Motor neuron (in vitro differentiated cells): ENCODE measurements around the gene OR5V1. TPM values are rescaled to one million over a fixed set of nuclear protein-coding genes. Genes with fewer than 3 reads are reported as not detected.
"Not testable (repeated sequence)": the region's sequence is repeated elsewhere in the genome, so short reads cannot be mapped to it uniquely, and the experiment has no call there.

Experiments
- ATAC-seq, 8 experiments: fragments of 200-7000 bp; cut with Tn5 transposase; replicated peaks in 6 of 8; 2 replicates each; pipeline ENCODE4 v1.8.0; 2021; ENCODE audit warnings: mild to moderate bottlenecking in 8 of 8, moderate library complexity in 8 of 8
- H3K27ac ChIP-seq, 2 donors: fragments of 250-450 bp; sonication (Bioruptor Pico); 2 replicates each; pipeline ENCODE4 v1.9.0; 2021; ENCODE audit warnings: antibody characterized with exemption in 2 of 2, mild to moderate bottlenecking in 2 of 2, moderate library complexity in 1 of 2
- H3K4me1 ChIP-seq, 2 donors: fragments of 250-450 bp; sonication (Bioruptor Pico); replicated peaks in 1 of 2; 2 replicates each; pipeline ENCODE4 v1.6.1; 2021; ENCODE audit warnings: antibody characterized with exemption in 2 of 2, mild to moderate bottlenecking in 2 of 2, moderate library complexity in 1 of 2
- H3K4me3 ChIP-seq, 5 donors: fragments of 250-450 bp; sonication (Bioruptor Pico); 2 replicates each; pipeline ENCODE4 v1.9.0; 2021; ENCODE audit warnings: antibody characterized with exemption in 5 of 5, mild to moderate bottlenecking in 5 of 5, moderate library complexity in 4 of 5
- WGBS, 10 experiments: fragments of 450-650 bp; shearing (Covaris generic); methylation state at CpG; one replicate each; pipeline ENCODE4 v1.0.0; 2022; 5-methylcytosine and 5-hydroxymethylcytosine counted together
- in situ Hi-C, 9 experiments: fragments of 400-800 bp; cut with MboI; loops; one replicate each; pipeline ENCODE4 v1.15.0; 2021; ENCODE audit warnings: low sequenced_read_pairs in 9 of 9, low pct_unique_long_range_greater_than_20kb in 2 of 9; ENCODE audit not compliant: unreplicated experiment in 9 of 9
- total RNA-seq, 8 experiments: library from RNA; unstranded; fragments of 300-600 nt; gene quantifications; 2 replicates each; pipeline versions ENCODE4 v1.2.3 to v1.2.4, GENCODE V29; 2022

The OR5V1 gene
- under 1 TPM in 4 of 8 experiments, not detected in 4; 0.09 to 0.40 (median 0.27) TPM for total RNA-seq

- Histone ChIP-seq H3K4me3 (no peak within 1 kb of the TSS), H3K27ac (no peak within 1 kb of the TSS), H3K4me1 (no peaks in the 10 kb centered on the region)
- 20 to 83% (median 50%) methylated on average over 1 to 3 of the region's 3 CpGs; no CpG with 5 or more reads in 7 of the 10 experiments for WGBS, 10 experiments
- in situ Hi-C loops, result no loop called here
- no peak for ATAC-seq
These were observed at the start of gene OR5V1 for GRCh38 chr6:29368765-29369164. Gene OR5V1 (minus strand): TSS chr6:29368865. CDS start chr6:29356195, 12,670 bp downstream.

GRCh38 chr6:29414588-29414987 is 45.9 kb upstream of the OR5V1 start, which contains the start of gene OR12D1:
Gene OR12D1 (plus strand): TSS chr6:29414928.
- no peak within 1 kb of the TSS for H3K27ac ChIP-seq
- H3K4me3 ChIP-seq, result no peak within 1 kb of the TSS
- in situ Hi-C loops, result no loop called here
- no peaks in the 10 kb centered on the region for H3K4me1 ChIP-seq
- ATAC-seq, result no peak

DNA sequence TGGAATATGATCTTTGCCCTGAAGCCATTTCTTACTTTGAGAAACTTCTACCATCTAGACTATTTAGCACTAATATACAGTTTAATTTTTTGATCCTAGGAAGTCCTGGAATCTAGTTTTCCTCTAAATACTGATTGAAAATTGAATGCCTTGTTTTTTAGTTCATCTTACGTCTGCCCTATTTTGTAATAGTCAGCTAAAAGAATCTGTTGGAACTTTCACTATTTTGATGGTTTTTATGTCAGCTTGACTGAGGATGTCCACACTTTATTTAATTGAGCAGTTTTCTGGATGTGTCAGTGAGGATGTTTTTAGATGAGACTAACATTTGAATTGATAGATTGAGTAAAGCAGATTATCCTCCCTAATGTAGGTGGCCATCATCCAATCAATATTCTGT is 35.1 kb upstream of the OR5V1 start:
- in situ Hi-C loops, result no loop called here
- Histone ChIP-seq H3K4me1 (no peaks in the 10 kb centered on the region), H3K27ac (no peak overlapping the region), H3K4me3 (no peak overlapping the region)
- no peak for ATAC-seq
- WGBS, 10 experiments, result 0 to 93% (median 15%) methylated on average over 1 of the region's 1 CpG; no CpG with 5 or more reads in 2 of the 10 experiments

GRCh38 chr6:29399525-29399924 is 30.9 kb upstream of the OR5V1 start:
- no peak for ATAC-seq
- H3K27ac ChIP-seq, result no peak overlapping the region
- in situ Hi-C loops, result no loop called here
- 0 to 83% (median 44%) methylated on average over 1 to 2 of the region's 2 CpGs; no CpG with 5 or more reads in 1 of the 10 experiments for WGBS, 10 experiments
- H3K4me1 ChIP-seq, result no peaks in the 10 kb centered on the region
- H3K4me3 ChIP-seq, result no peak overlapping the region

GRCh38 chr6:29395331-29395730 is 26.7 kb upstream of the OR5V1 start, which contains the start of gene OR12D2:
Gene OR12D2 (plus strand): TSS chr6:29395631. CDS start chr6:29396700, 1,069 bp downstream.
- ATAC-seq, result no peak
- no peaks in the 10 kb centered on the region for H3K4me1 ChIP-seq
- no peak within 1 kb of the TSS for H3K4me3 ChIP-seq
- in situ Hi-C loops, result no loop called here
- H3K27ac ChIP-seq, result no peak within 1 kb of the TSS

GRCh38 chr6:29388533-29388932 is 19.9 kb upstream of the OR5V1 start:
- H3K4me1 ChIP-seq, result no peaks in the 10 kb centered on the region
- no peak for ATAC-seq
- H3K27ac ChIP-seq, result no peak overlapping the region
- H3K4me3 ChIP-seq, result no peak overlapping the region
- 0 to 100% (median 53%) methylated on average over 2 to 4 of the region's 4 CpGs for WGBS, 10 experiments
- in situ Hi-C loops, result no loop called here

DNA sequence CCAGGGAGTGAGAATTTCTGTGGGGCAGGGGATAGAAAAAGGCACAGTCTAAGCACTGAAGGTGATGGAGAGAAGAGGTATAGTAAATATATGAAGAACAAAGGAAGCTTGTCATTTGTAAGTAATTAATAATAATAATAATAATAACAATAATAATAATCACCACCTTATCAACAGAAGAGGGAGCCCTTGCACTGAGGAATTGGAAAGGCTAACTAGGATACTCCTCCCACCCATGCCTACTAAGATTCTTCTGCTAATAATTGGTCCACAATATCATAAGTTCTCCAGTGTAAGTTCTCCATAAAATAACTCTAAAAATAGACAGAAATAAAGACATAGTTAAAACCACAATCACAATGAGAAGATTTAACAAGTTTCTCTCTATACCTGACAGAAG is 7.3 kb upstream of the OR5V1 start:
- Histone ChIP-seq H3K27ac (no peak overlapping the region), H3K4me1 (no peaks in the 10 kb centered on the region), H3K4me3 (no peak overlapping the region)
- no peak for ATAC-seq
- in situ Hi-C loops, result no loop called here

DNA sequence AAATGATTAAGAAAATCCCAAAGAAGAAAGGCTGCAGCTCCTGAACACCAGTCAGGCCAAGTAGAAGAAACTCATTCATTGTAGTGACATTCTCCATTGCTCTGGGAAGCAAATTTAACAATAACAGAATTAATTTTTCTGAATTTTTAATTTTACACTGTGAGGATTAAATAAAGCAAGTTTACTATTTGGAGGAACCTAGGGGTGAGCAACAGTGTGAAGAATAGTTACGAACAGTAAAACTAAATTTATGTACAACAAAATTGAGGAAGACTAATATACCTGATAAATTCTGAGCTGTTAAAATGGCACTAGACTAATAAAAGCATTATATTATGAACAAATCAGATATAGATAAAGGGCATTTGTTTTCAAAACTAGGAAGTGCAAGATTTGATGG is 6.5 kb upstream of the OR5V1 start, which contains the start of gene OR12D3:
Gene OR12D3, minus strand, starts transcription at position 101 of the 400 bp plus-strand sequence. Its CDS starts 4 bp downstream, at position 97.
- Histone ChIP-seq H3K27ac (no peak within 1 kb of the TSS), H3K4me1 (no peaks in the 10 kb centered on the region), H3K4me3 (no peak within 1 kb of the TSS)
- in situ Hi-C loops, result no loop called here
- ATAC-seq, result no peak
- 25 to 100% (median 80%) methylated on average over 1 of the region's 1 CpG; no CpG with 5 or more reads in 1 of the 10 experiments for WGBS, 10 experiments

GRCh38 chr6:29355603-29356002 is 13.1 kb downstream of the OR5V1 start:
- Histone ChIP-seq H3K27ac (no peak overlapping the region), H3K4me1 (no peaks in the 10 kb centered on the region), H3K4me3 (no peak overlapping the region)
- no peak for ATAC-seq
- in situ Hi-C loops, result no loop called here
- 0 to 57% (median 17%) methylated on average over 1 of the region's 1 CpG; no CpG with 5 or more reads in 5 of the 10 experiments for WGBS, 10 experiments

- no peak for ATAC-seq
- in situ Hi-C loops, result no loop called here
- Histone ChIP-seq H3K4me3 (no peak overlapping the region), H3K4me1 (no peaks in the 10 kb centered on the region), H3K27ac (no peak overlapping the region)
These were observed 13.7 kb downstream of the OR5V1 start for GRCh38 chr6:29354980-29355379.

DNA sequence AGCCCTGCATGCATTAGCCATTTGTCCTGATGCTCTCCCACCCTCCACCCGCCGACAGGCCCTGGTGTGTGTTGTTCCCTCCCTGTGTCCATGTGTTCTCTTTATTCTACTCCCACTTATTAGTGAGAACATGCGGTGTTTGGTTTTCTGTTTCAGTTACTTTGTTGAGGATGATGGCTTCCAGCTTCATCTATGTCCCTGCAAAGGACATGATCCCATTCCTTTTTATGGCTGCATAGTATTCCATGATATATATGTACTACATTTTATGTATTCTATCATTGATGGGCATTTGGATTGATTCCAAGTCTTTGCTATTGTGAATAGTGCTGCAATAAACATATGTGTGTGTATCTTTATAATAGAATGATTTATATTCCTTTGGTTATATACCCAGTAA is 19.3 kb downstream of the OR5V1 start:
- WGBS, 10 experiments, result 0 to 100% (median 59%) methylated on average over 1 to 3 of the region's 3 CpGs; no CpG with 5 or more reads in 2 of the 10 experiments
- ATAC-seq, in situ Hi-C loops, H3K4me3 ChIP-seq, H3K27ac ChIP-seq, H3K4me1 ChIP-seq: not testable (repeated sequence)

DNA sequence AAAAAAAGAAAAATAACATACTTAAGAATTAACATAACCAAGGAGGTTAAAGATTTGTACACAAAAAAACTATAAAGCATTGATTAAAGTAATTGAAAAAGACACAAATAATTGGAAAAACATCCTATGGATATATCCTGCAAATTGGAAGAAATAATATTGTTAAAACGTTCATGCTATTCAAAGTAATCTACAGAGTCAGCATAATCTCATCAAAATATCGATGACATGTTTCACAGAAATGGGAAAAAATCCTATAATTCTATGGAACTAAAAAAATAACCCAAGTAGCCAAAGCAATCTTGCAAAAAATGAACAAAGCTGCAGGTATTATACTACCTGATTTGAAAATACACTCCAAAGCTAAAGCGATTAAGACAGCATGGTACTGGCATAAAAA is 23.3 kb downstream of the OR5V1 start:
- in situ Hi-C loops, result no loop called here
- Histone ChIP-seq H3K4me1 (no peaks in the 10 kb centered on the region), H3K4me3 (no peak overlapping the region), H3K27ac (no peak overlapping the region)
- ATAC-seq, result no peak
- 10 to 83% (median 56%) methylated on average over 2 to 3 of the region's 3 CpGs; no CpG with 5 or more reads in 1 of the 10 experiments for WGBS, 10 experiments

- in situ Hi-C loops, result no loop called here
- ATAC-seq, result no peak
- Histone ChIP-seq H3K4me3 (no peak overlapping the region), H3K4me1 (no peaks in the 10 kb centered on the region), H3K27ac (no peak overlapping the region)
- 0 to 90% (median 63%) methylated on average over 1 to 2 of the region's 2 CpGs for WGBS, 10 experiments
These were observed 32.4 kb downstream of the OR5V1 start for GRCh38 chr6:29336269-29336668.

DNA sequence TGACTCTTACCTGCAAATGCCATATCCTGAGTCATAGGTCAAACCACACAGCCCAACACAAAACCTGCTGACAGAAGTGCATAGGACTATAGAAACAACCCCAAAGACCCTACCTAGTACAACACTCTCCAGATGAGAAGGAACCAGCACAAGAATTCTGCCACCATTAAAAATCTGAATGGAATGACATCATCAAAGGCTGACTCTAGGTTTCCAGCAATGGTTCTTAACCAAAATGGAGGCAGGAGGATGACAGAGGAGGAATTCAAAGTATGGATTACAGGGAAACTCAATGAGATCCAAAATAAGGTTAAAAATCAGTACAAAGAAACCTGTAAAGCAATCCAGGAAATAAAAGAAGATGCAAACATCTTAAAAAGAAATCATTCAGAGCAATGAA is 36.0 kb downstream of the OR5V1 start:
- ATAC-seq, result no peak
- Histone ChIP-seq H3K27ac (no peak overlapping the region), H3K4me3 (no peak overlapping the region), H3K4me1 (no peaks in the 10 kb centered on the region)
- in situ Hi-C loops, result no loop called here
